ENCODE measurements around the gene KIAA1671. TPM values are rescaled to one million over a fixed set of nuclear protein-coding genes. Genes with fewer than 3 reads are reported as not detected.

Gene KIAA1671
- total RNA-seq, 1 donor from 2014 or later: 17.3 TPM

- H3K36me3 ChIP-seq: no peaks in the 10 kb centered on the region
- no peak overlapping the region for H3K4me3 ChIP-seq
Observed at GRCh38 chr22:25012741-25013143, 60.2 kb downstream of the KIAA1671 start.

GRCh38 chr22:25013607-25014006, 61.1 kb downstream of the KIAA1671 start:
- Mint-ChIP-seq H3K4me1 (peaks cover 34% of the 10 kb centered on the region), H3K9me3 (no peaks in the 10 kb centered on the region), H3K36me3 (peaks cover 13% of the 10 kb centered on the region), H3K27me3 (ENCODE audit: insufficient read depth, low read depth) (peaks cover 5% of the 10 kb centered on the region), H3K27ac (no peak overlapping the region), H3K4me3 (no peak overlapping the region)
- Histone ChIP-seq H3K9ac (no peak overlapping the region), H4K20me1 (ENCODE audit: low read depth) (peaks cover 18% of the 10 kb centered on the region), H3K4me2 (no peak overlapping the region), H3K27ac (no peak overlapping the region), H3K27me3 (no peaks in the 10 kb centered on the region), H3K9me3 (ENCODE audit: low read depth) (no peaks in the 10 kb centered on the region), H3K79me2 (ENCODE audit: low read depth) (peaks cover 23% of the 10 kb centered on the region), H2AFZ (replicated peaks) (no peak overlapping the region), H3K36me3 (no peaks in the 10 kb centered on the region), H3K4me3 (no peak overlapping the region), H3F3A (ENCODE audit: low read depth) (no peaks in the 10 kb centered on the region), H3K4me1 (peaks cover 13% of the 10 kb centered on the region)
- TF ChIP-seq EZH2phosphoT487 (IDR thresholded peaks at IDR 0.05) (no peak), EZH2 (IDR thresholded peaks at IDR 0.05) (no peak)
- DNase-seq (ENCODE audit: low spot score): no peak

More at GRCh38 chr22:25012741-25013143, 60.2 kb downstream of the KIAA1671 start:
- Mint-ChIP-seq H3K4me1 (peaks cover 27% of the 10 kb centered on the region), H3K27ac (peak overlapping the region; percentile 12), H3K27me3 (ENCODE audit: insufficient read depth, low read depth) (peaks cover 2% of the 10 kb centered on the region), H3K9me3 (no peaks in the 10 kb centered on the region), H3K4me3 (no peak overlapping the region), H3K36me3 (peaks cover 13% of the 10 kb centered on the region)
- no peak overlapping the region for H3K4me2 ChIP-seq
- TF ChIP-seq EZH2phosphoT487 (IDR thresholded peaks at IDR 0.05): no peak
- no peak for TF ChIP-seq EZH2 (IDR thresholded peaks at IDR 0.05)
- no peak for TF ChIP-seq CTCF (IDR thresholded peaks at IDR 0.05)
- H3F3A ChIP-seq (ENCODE audit: low read depth): no peaks in the 10 kb centered on the region
- no peaks in the 10 kb centered on the region for H3K9me3 ChIP-seq (ENCODE audit: low read depth)
- H2AFZ ChIP-seq (replicated peaks): no peak overlapping the region
- DNase-seq (ENCODE audit: low spot score): no peak
- H3K27me3 ChIP-seq: no peaks in the 10 kb centered on the region
- peaks cover 23% of the 10 kb centered on the region for H3K79me2 ChIP-seq (ENCODE audit: low read depth)
- peaks cover 10% of the 10 kb centered on the region for H3K4me1 ChIP-seq
- peaks cover 23% of the 10 kb centered on the region for H4K20me1 ChIP-seq (ENCODE audit: low read depth)
- no peak overlapping the region for H3K9ac ChIP-seq
- no peak overlapping the region for H3K27ac ChIP-seq

- Histone ChIP-seq H3K79me2 (ENCODE audit: low read depth) (peaks cover 28% of the 10 kb centered on the region), H4K20me1 (ENCODE audit: low read depth) (peaks cover 13% of the 10 kb centered on the region), H3K4me3 (no peak overlapping the region), H3K4me2 (no peak overlapping the region), H3K4me1 (peaks cover 13% of the 10 kb centered on the region), H3K36me3 (no peaks in the 10 kb centered on the region), H3K9me3 (ENCODE audit: low read depth) (no peaks in the 10 kb centered on the region), H3K9ac (no peak overlapping the region), H3F3A (ENCODE audit: low read depth) (no peaks in the 10 kb centered on the region), H2AFZ (replicated peaks) (no peak overlapping the region), H3K27me3 (no peaks in the 10 kb centered on the region), H3K27ac (no peak overlapping the region)
- Mint-ChIP-seq H3K27ac (no peak overlapping the region), H3K36me3 (peaks cover 13% of the 10 kb centered on the region), H3K4me1 (peaks cover 30% of the 10 kb centered on the region), H3K4me3 (no peak overlapping the region), H3K9me3 (no peaks in the 10 kb centered on the region), H3K27me3 (ENCODE audit: insufficient read depth, low read depth) (peaks cover 5% of the 10 kb centered on the region)
- TF ChIP-seq CTCF (IDR thresholded peaks at IDR 0.05) (no peak), EZH2phosphoT487 (IDR thresholded peaks at IDR 0.05) (no peak), EZH2 (IDR thresholded peaks at IDR 0.05) (no peak)
- no peak for DNase-seq (ENCODE audit: low spot score)
Observed at GRCh38 chr22:25014896-25015755, 62.6 kb downstream of the KIAA1671 start.

GRCh38 chr22:25016311-25016710, 63.8 kb downstream of the KIAA1671 start:
- H3K4me2 ChIP-seq: no peak overlapping the region
- H3K9me3 ChIP-seq (ENCODE audit: low read depth): no peaks in the 10 kb centered on the region
- H3K27ac Mint-ChIP-seq: no peak overlapping the region
- TF ChIP-seq CTCF (IDR thresholded peaks at IDR 0.05): no peak
- H3K79me2 ChIP-seq (ENCODE audit: low read depth): peaks cover 34% of the 10 kb centered on the region
- no peak overlapping the region for H3K4me3 Mint-ChIP-seq
- no peak for DNase-seq (ENCODE audit: low spot score)
- H4K20me1 ChIP-seq (ENCODE audit: low read depth): peaks cover 15% of the 10 kb centered on the region
- H3F3A ChIP-seq (ENCODE audit: low read depth): no peaks in the 10 kb centered on the region
- H3K27me3 ChIP-seq: no peaks in the 10 kb centered on the region
- H3K36me3 ChIP-seq: no peaks in the 10 kb centered on the region
- no peak overlapping the region for H2AFZ ChIP-seq (replicated peaks)
- no peak overlapping the region for H3K9ac ChIP-seq
- H3K9me3 Mint-ChIP-seq: no peaks in the 10 kb centered on the region
- peaks cover 13% of the 10 kb centered on the region for H3K36me3 Mint-ChIP-seq
- no peak overlapping the region for H3K27ac ChIP-seq
- peaks cover 5% of the 10 kb centered on the region for H3K27me3 Mint-ChIP-seq (ENCODE audit: insufficient read depth, low read depth)
- no peak overlapping the region for H3K4me3 ChIP-seq
- peaks cover 39% of the 10 kb centered on the region for H3K4me1 Mint-ChIP-seq
- H3K4me1 ChIP-seq: peaks cover 13% of the 10 kb centered on the region
